GM19468 (cell line): ENCODE data around the gene CAMTA1.

ENCODE experiments used
- ATAC-seq: cut with Tn5 transposase; IDR thresholded peaks from one replicate; pipeline ENCODE4 v1.9.1; 2021; ENCODE audit warnings: mild to moderate bottlenecking, moderate library complexity, moderate number of reproducible peaks; ENCODE audit not compliant: unreplicated experiment; ENCODE audit errors: extremely low read depth

Gene CAMTA1

DNA sequence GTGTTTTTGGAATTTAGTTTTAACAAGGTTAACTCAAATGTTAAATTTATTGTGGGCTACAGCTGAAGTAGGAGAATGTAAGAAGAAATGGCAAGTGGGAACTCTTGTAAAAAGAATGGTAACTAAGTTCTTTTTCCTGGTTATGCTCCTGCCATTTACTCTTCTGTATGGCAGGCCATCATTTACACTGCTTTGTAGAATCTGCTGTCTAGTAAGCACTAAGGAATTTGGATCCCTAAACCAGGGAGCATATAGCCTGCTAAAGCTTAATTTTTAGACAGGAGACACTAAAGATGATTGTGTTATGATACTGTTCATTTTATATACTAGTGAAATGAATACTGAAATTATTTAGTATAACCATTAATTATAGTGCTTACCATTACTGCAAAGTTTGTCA is 85.3 kb downstream of the CAMTA1 start:
- ATAC-seq: no peak

GRCh38 chr1:6871300-6871972 is 86.2 kb downstream of the CAMTA1 start:
- no peak for ATAC-seq

DNA sequence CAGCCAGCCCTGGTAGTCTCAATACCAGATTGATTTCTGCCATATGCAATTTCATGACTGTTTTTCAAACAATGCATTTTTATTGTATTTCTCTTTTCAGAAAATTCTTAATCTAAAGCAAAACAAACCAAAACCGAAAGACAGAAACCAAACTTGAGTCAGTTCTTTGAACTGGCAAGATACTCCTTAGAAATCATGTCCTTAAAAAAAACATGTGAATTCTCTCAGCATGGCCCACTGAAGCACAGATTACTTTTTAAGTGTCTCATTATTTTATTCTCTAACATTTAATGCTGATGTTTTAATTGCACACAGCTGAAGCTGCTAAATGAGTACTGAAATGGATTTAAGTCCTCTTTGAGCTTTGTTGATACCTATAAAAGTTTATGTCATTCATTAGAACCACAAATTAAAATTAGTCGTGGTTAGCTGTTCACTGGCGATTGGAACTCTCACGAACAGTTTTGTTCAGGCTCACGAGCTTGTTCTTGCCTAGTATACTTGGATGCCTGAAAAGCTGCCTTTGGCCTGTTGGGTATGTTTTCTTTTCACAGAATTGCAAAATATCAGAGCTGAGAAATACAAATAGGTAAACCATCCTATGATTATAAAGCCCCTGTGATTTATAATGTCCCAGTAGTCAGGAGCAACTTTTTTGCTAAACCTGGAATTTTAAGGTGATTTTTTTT is 87.5 kb downstream of the CAMTA1 start:
- no peak for ATAC-seq

- ATAC-seq: no peak
These were observed 88.2 kb downstream of the CAMTA1 start for GRCh38 chr1:6873298-6874015.

- ATAC-seq: no peak
These were observed 89.0 kb downstream of the CAMTA1 start for GRCh38 chr1:6874298-6874697.

- ATAC-seq: no peak
These were observed 95.9 kb downstream of the CAMTA1 start for GRCh38 chr1:6880951-6881690.

DNA sequence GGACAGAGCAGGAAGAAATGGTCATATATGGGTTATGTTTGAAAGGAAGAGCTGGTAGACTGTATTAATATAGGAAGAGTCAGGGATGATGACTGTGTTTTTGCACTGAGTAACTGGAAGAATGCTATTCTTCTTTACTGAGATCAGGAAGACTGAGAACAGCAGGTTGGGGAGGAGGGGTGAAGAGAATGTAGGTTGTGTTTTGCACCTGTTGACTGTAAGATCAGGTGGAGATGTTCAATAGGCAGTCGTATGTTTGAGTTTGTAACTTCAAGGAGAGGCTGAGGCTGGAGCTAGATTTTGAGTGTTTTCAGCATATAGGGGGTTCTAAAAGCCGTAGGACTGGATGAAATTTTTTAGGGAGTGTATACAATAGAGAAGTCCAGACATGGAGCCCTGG is 97.2 kb downstream of the CAMTA1 start:
- ATAC-seq: no peak

GRCh38 chr1:6884652-6885153 is 99.4 kb downstream of the CAMTA1 start:
- ATAC-seq: no peak

DNA sequence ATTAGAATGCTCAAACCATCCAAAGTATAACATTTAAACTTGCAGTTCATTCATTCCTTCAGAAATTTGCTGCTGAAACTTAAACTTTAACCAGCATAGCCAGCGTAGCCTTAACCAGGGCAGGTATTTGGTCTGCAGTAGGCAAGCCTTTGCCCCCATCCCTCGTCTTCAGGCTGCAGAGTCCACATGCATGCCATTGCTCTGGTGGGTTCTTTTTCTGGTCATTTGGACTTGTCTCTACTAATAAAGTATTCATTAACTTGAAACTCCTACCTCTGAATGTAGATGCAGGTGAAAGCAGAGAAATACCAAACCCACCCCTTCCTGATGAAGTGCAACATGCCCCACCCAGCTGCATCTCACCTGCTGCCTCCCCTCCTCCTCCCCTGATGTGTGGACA is 100.2 kb downstream of the CAMTA1 start:
- no peak for ATAC-seq

GRCh38 chr1:6886523-6886922 is 101.3 kb downstream of the CAMTA1 start:
- ATAC-seq: no peak

DNA sequence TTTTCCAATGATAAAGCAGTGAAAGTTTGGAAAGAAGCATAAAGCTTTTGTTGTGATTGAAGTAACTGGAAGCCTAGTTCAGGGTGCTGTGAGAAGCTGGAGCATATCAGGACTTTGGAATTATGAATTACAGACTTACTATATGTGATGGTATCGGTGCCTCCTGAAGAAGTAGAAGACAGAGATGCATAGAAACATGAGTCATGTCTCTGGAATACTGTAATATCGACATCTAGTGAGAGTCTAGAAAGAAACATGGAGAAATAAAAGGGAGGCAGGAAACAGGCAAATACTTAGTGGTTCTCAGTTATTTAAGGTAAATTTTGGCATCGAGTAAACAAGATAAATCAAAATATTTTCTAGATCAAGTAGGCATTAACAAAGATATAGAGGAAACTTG is 103.0 kb downstream of the CAMTA1 start:
- ATAC-seq: no peak

- ATAC-seq: no peak
These were observed 103.6 kb downstream of the CAMTA1 start for GRCh38 chr1:6888870-6889269.

- ATAC-seq: no peak
These were observed 104.7 kb downstream of the CAMTA1 start for GRCh38 chr1:6889875-6890480.

GRCh38 chr1:6890686-6891085 is 105.4 kb downstream of the CAMTA1 start:
- ATAC-seq: no peak

DNA sequence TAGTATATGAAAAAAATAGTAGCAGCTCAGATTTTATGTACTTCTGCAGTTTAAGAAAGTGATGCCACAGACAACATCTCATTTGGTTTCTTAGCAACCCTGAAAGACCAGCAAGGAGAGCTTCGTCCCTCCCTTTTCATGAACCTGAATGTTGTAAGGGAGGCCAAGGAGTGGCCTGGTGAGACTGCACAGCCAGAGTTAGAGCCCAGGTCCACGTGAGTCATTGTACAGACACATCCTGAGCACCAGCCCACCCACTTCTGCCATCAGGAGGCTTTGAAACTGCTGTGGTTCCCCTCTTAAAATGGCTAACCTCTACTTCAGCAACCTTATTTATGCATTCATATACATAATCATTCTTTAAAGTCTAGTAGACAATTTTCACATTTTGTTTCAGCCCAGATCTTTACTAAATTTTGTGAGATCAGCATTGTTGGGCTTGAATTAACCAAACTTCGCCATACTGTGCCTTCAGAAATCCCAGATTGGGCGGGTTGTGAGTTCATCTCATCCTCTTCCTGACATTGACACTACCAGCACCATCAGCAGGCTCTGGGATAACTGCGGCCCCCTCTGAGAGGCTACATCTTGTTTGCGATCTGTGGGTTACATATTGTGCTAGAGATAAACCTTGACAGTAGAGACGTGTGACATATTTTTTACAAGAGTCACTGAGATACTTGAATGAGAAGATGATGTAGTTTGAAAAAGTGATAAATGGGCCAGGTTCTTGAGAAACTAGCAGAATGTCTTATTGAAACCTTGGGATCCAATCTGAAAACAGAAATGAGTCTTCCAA is 106.7 kb downstream of the CAMTA1 start:
- no peak for ATAC-seq

DNA sequence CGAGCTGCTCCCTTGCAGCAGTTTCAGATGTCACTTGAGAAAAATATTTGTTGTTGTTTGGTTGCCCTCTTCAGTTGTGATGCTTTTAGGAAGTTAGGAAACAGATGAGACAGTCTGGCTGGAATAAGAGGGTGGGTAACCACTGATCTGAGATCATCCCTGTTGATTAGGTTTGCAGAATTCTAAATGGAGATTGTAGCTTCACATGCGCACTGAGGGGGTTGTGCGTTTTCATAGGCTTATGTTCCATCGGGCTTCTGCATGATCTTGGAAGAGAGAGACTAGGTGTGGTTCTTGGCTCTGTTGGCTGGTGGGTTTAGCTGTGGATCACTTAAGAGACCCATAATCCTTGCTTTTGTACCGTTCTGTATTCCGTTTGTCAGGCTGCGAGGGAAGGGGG is 108.1 kb downstream of the CAMTA1 start:
- no peak for ATAC-seq

GRCh38 chr1:6897138-6897537 is 111.9 kb downstream of the CAMTA1 start:
- no peak for ATAC-seq

- ATAC-seq: no peak
These were observed 113.8 kb downstream of the CAMTA1 start for GRCh38 chr1:6898974-6899539.

GRCh38 chr1:6899621-6900020 is 114.4 kb downstream of the CAMTA1 start:
- no peak for ATAC-seq
